Natural killer cell (primary cell): ENCODE results near the gene SIGLEC1. TPM values are rescaled to one million over a fixed set of nuclear protein-coding genes. Genes with fewer than 3 reads are reported as not detected.

Source experiments
- ATAC-seq, 3 donors: fragments of 150-1000 bp in 2 of 3; fragments of 200-7000 bp in 1 of 3; cut with Tn5 transposase; 1 replicate in 1 of 3; 2 replicates in 2 of 3; pipeline ENCODE4 v1.10.0; 2021; ENCODE audit warnings: mild to moderate bottlenecking in 2 of 3, moderate library complexity in 2 of 3
- DNase-seq, 2 donors: peaks; one replicate each; pipeline versions ENCODE4 v3.0.0 to v3.0.0-alpha.2; 2013 to 2021; ENCODE audit warnings: mixed read lengths in 1 of 2
- H3K27ac ChIP-seq: one replicate; pipeline ENCODE4 v1.5.1; 2013; ENCODE audit warnings: mild to moderate bottlenecking, low read length
- H3K27me3 ChIP-seq: one replicate; pipeline ENCODE4 v1.6.1; 2013; ENCODE audit warnings: low read length; ENCODE audit not compliant: control insufficient read depth, insufficient read depth
- H3K36me3 ChIP-seq: one replicate; pipeline ENCODE4 v1.6.1; 2013; ENCODE audit warnings: low read length; ENCODE audit not compliant: control insufficient read depth, insufficient read depth
- H3K4me1 ChIP-seq: one replicate; pipeline ENCODE4 v1.6.1; 2013; ENCODE audit warnings: low read length; ENCODE audit not compliant: control insufficient read depth, insufficient read depth
- H3K4me3 ChIP-seq: one replicate; pipeline ENCODE4 v1.5.1; 2013; ENCODE audit warnings: low read length
- H3K9me3 ChIP-seq: one replicate; pipeline ENCODE4 v1.6.1; 2013; ENCODE audit warnings: low read length; ENCODE audit not compliant: control insufficient read depth, insufficient read depth
- H3K27ac Mint-ChIP-seq, 2 donors: one replicate each; pipeline ENCODE4 v1.8.0; 2022; ENCODE audit warnings: mild to moderate bottlenecking in 2 of 2, mixed read lengths in 2 of 2, moderate library complexity in 1 of 2
- H3K27me3 Mint-ChIP-seq, 2 donors: one replicate each; pipeline ENCODE4 v1.8.0; 2022; ENCODE audit warnings: low read depth in 2 of 2, mixed read lengths in 2 of 2
- H3K36me3 Mint-ChIP-seq: one replicate; pipeline ENCODE4 v1.8.0; 2022; ENCODE audit warnings: mixed read lengths
- H3K4me1 Mint-ChIP-seq, 2 donors: one replicate each; pipeline ENCODE4 v1.8.0; 2022; ENCODE audit warnings: mixed read lengths in 2 of 2
- H3K4me3 Mint-ChIP-seq: one replicate; pipeline ENCODE4 v1.8.0; 2022; ENCODE audit warnings: mild to moderate bottlenecking, moderate library complexity, mixed read lengths
- H3K9me3 Mint-ChIP-seq, 2 donors: one replicate each; pipeline ENCODE4 v1.8.0; 2022; ENCODE audit warnings: mixed read lengths in 2 of 2
- WGBS: methylation state at CpG from one replicate; pipeline ENCODE4 v1.1.7; 2013; ENCODE audit warnings: missing lambda C conversion rate; ENCODE audit not compliant: insufficient coverage; 5-methylcytosine and 5-hydroxymethylcytosine counted together
- intact Hi-C: fragments of 100-400 bp; cut with micrococcal nuclease; formaldehyde crosslinking; loops from one replicate; pipeline ENCODE4 v1.14.2; 2022
- total RNA-seq, 4 donors: library from RNA; stranded (reverse); fragments of 120-200 nt in 1 of 4; gene quantifications; one replicate each; pipeline versions ENCODE4 v1.2.3 to v1.2.4, GENCODE V29; 2013 to 2022
- TF ChIP-seq, protein P1 (sequence below): fragments of 200-600 bp; IDR thresholded peaks from one replicate; pipeline ENCODE4 v1.8.0; 2022; ENCODE audit warnings: antibody characterized with exemption

SIGLEC1 gene
- total RNA-seq, 3 donors from 2014 or later (not counting 1 experiment from before 2014, with no cell fraction given): 0.09 to 0.36 (median 0.30) TPM

DNA sequence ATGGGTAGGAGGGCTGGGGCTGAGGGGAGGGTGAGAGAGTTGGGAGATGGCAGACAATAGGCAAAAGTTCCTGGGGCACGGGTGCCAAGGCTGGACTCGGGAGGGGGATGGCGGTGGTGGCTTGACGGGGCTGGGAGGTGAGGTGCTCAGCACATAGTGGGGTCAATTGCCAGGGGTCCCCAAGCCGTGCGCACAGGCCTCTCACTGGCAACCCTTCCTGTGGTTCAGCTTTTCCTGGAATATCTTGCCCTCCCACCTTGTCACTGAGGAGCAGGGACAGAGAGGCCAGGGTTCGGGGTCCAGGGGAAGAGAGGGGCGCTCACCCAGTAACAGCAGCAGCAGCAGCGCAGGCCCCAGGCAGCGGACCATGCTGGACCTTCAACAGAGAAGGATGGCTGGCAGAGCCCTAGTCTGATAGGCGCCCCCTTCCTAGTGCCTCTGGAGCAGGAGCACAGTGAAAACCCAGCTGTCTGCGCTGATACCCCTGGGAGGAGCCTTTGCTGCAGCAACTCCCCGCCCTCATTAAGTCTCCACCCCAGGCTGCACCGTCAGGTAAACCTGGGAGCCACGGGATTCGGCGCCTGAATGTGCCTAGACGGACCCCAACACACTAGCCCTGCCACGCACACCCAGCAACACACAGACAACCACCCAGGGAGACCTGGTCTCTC is 49.2 kb downstream of the SIGLEC1 start, which contains the start of gene GFRA4:
TSS of gene GFRA4 (minus strand) at position 369 of the 671 bp plus-strand sequence. CDS start at position 369, 0 bp downstream.
- H3K36me3 ChIP-seq: no peaks in the 10 kb centered on the region
- no peak for DNase-seq
- H3K4me1 ChIP-seq: peaks cover 66% of the 10 kb centered on the region
- no peaks in the 10 kb centered on the region for H3K9me3 ChIP-seq
- Mint-ChIP-seq H3K36me3 (no peaks in the 10 kb centered on the region), H3K27me3 (peaks cover 34 to 36% of the 10 kb centered on the region in 2 donors), H3K9me3 (no peaks in the 10 kb centered on the region), H3K4me3 (no peak within 1 kb of the TSS), H3K27ac (no peak within 1 kb of the TSS), H3K4me1 (peaks cover 26 to 46% of the 10 kb centered on the region in 2 donors)
- intact Hi-C loops: no loop called here
- H3K4me3 ChIP-seq: no peak within 1 kb of the TSS
- peaks cover 37% of the 10 kb centered on the region for H3K27me3 ChIP-seq
- no peak for ATAC-seq
- WGBS: 78% methylated on average over 19 of the region's 19 CpGs
- H3K27ac ChIP-seq: no peak within 1 kb of the TSS
- TF ChIP-seq, protein P1, sequence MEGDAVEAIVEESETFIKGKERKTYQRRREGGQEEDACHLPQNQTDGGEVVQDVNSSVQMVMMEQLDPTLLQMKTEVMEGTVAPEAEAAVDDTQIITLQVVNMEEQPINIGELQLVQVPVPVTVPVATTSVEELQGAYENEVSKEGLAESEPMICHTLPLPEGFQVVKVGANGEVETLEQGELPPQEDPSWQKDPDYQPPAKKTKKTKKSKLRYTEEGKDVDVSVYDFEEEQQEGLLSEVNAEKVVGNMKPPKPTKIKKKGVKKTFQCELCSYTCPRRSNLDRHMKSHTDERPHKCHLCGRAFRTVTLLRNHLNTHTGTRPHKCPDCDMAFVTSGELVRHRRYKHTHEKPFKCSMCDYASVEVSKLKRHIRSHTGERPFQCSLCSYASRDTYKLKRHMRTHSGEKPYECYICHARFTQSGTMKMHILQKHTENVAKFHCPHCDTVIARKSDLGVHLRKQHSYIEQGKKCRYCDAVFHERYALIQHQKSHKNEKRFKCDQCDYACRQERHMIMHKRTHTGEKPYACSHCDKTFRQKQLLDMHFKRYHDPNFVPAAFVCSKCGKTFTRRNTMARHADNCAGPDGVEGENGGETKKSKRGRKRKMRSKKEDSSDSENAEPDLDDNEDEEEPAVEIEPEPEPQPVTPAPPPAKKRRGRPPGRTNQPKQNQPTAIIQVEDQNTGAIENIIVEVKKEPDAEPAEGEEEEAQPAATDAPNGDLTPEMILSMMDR: no peak

Other genes with a start within 250 kb of the SIGLEC1 start
- gene ATRN, start 241.6 kb downstream of the SIGLEC1 start, total RNA-seq: 10 to 100 TPM; 16.1 to 21.8 (median 19.3) TPM
- not detected for gene GFRA4, start 49.2 kb downstream of the SIGLEC1 start, total RNA-seq
- gene ADAM33, start 30.6 kb downstream of the SIGLEC1 start, total RNA-seq: not detected
- not detected for gene HSPA12B, start 20.1 kb upstream of the SIGLEC1 start, total RNA-seq
- 10 to 100 TPM; 10.1 to 13.5 (median 12.3) TPM for gene ADISSP, start 55.2 kb upstream of the SIGLEC1 start, total RNA-seq
- gene SPEF1, start 68.8 kb upstream of the SIGLEC1 start, total RNA-seq: under 1 TPM in 1 of 3 donors, not detected in 2; 0.23 TPM
- gene CENPB, start 74.1 kb upstream of the SIGLEC1 start, total RNA-seq: 10 to 100 TPM; 46.7 to 62.6 (median 55.4) TPM
- 100 to 1,000 TPM; 123 to 147 (median 143) TPM for gene CDC25B, start 83.7 kb upstream of the SIGLEC1 start, total RNA-seq
- gene AP5S1, start 107.9 kb upstream of the SIGLEC1 start, total RNA-seq: 10 to 100 TPM in 2 of 3 donors, 1 to 10 TPM in 1; 7.9 to 12.3 (median 12.1) TPM
- 10 to 100 TPM; 23.1 to 30.8 (median 26.4) TPM for gene MAVS, start 134.2 kb upstream of the SIGLEC1 start, total RNA-seq
- gene PANK2, start 176.8 kb upstream of the SIGLEC1 start, total RNA-seq: 10 to 100 TPM; 50.5 to 74.3 (median 61.3) TPM